GM18868 (cell line): ENCODE results near the gene CCDC186.
A peak's percentile ranks its signal among the peaks of the same experiment; 100 is the strongest.

Experiments
- ATAC-seq: cut with Tn5 transposase; IDR thresholded peaks from one replicate; pipeline ENCODE4 v1.9.1; 2021; ENCODE audit warnings: mild to moderate bottlenecking, moderate library complexity; ENCODE audit not compliant: unreplicated experiment

The CCDC186 gene

GRCh38 chr10:114173921-114174694 lies at the start of gene CCDC186:
CCDC186 (minus strand) TSS chr10:114174203; CDS start chr10:114163268, 10,935 bp downstream.
- peak; percentile 99 for ATAC-seq

- no peak for ATAC-seq
Observed at GRCh38 chr10:114223066-114223465, 49.1 kb upstream of the CCDC186 start.

- no peak for ATAC-seq
Observed at GRCh38 chr10:114221235-114221634, 47.2 kb upstream of the CCDC186 start.

GRCh38 chr10:114220281-114220680 lies 46.3 kb upstream of the CCDC186 start:
- ATAC-seq: no peak

- no peak for ATAC-seq
Observed at GRCh38 chr10:114215033-114215432, 41.0 kb upstream of the CCDC186 start.

- no peak for ATAC-seq
Observed at GRCh38 chr10:114212153-114212552, 38.1 kb upstream of the CCDC186 start.

GRCh38 chr10:114208351-114208750 lies 34.3 kb upstream of the CCDC186 start:
- no peak for ATAC-seq

GRCh38 chr10:114207349-114207748 lies 33.3 kb upstream of the CCDC186 start:
- no peak for ATAC-seq

GRCh38 chr10:114206902-114207301 lies 32.9 kb upstream of the CCDC186 start:
- ATAC-seq: no peak

- no peak for ATAC-seq
Observed at GRCh38 chr10:114202812-114203211, 28.8 kb upstream of the CCDC186 start.

GRCh38 chr10:114199239-114199638 lies 25.2 kb upstream of the CCDC186 start:
- ATAC-seq: no peak

- peak; percentile 97 for ATAC-seq
Observed at GRCh38 chr10:114195079-114195478, 21.1 kb upstream of the CCDC186 start.

GRCh38 chr10:114189700-114190099 lies 15.7 kb upstream of the CCDC186 start:
- no peak for ATAC-seq

GRCh38 chr10:114188900-114189299 lies 14.9 kb upstream of the CCDC186 start:
- no peak for ATAC-seq

- ATAC-seq: peak; percentile 75
Observed at GRCh38 chr10:114188001-114188400, 14.0 kb upstream of the CCDC186 start.

GRCh38 chr10:114184276-114184675 lies 10.3 kb upstream of the CCDC186 start:
- ATAC-seq: no peak

GRCh38 chr10:114183563-114183962 lies 9.6 kb upstream of the CCDC186 start:
- no peak for ATAC-seq

GRCh38 chr10:114181971-114182370 lies 8.0 kb upstream of the CCDC186 start:
- no peak for ATAC-seq

- peak; percentile 49 for ATAC-seq
Observed at GRCh38 chr10:114180937-114181336, 6.9 kb upstream of the CCDC186 start.

GRCh38 chr10:114179747-114180146 lies 5.7 kb upstream of the CCDC186 start:
- ATAC-seq: no peak

- no peak for ATAC-seq
Observed at GRCh38 chr10:114179148-114179547, 5.1 kb upstream of the CCDC186 start, which contains the start of gene TDRD1. TDRD1 (plus strand) TSS chr10:114179353; CDS start chr10:114187832, 8,479 bp downstream.

GRCh38 chr10:114176511-114176910 lies 2.5 kb upstream of the CCDC186 start:
- ATAC-seq: no peak

GRCh38 chr10:114175667-114176066 lies 1.7 kb upstream of the CCDC186 start:
- no peak for ATAC-seq
